Panc1 (cell line): ENCODE measurements around the gene GPR137C. TPM values are rescaled to one million over a fixed set of nuclear protein-coding genes. Genes with fewer than 3 reads are reported as not detected.

ENCODE experiments used
- ATAC-seq: fragments of 200-7000 bp; cut with Tn5 transposase; 2 replicates; pipeline ENCODE4 v1.9.1; 2020; ENCODE audit warnings: mild to moderate bottlenecking, moderate library complexity
- BruUV-seq: library from RNA; stranded (reverse); fragments of 400-500 nt; replicated peaks from 2 replicates; lab custom pipeline; 2021; lab: Mats Ljungman, UMichigan
- CTCF ChIA-PET: fragments of 300-600 bp; sonication (Branson Sonifier 250); formaldehyde crosslinking; loops from one replicate; lab custom pipeline; 2022; ENCODE audit warnings: antibody characterized with exemption; lab: Charles Lee
- POLR2A ChIA-PET: fragments of 300-600 bp; sonication (Branson Sonifier 250); formaldehyde crosslinking; loops from one replicate; lab custom pipeline; 2022; ENCODE audit warnings: antibody characterized with exemption; lab: Charles Lee
- DNase-seq: peaks from one replicate; pipeline ENCODE4 v3.0.0-alpha.2; 2010; ENCODE audit warnings: low read depth, low spot score
- H3K27ac ChIP-seq: 2 replicates; pipeline ENCODE4 v1.5.1; 2011; ENCODE audit warnings: mild to moderate bottlenecking, low read length, inconsistent platforms
- H3K27me3 ChIP-seq: fragments of 200-500 bp; sonication (Bioruptor generic); 2 replicates; pipeline ENCODE4 v1.6.0; 2014; ENCODE audit warnings: low read length, inconsistent platforms; ENCODE audit not compliant: control insufficient read depth, insufficient read depth
- H3K36me3 ChIP-seq: fragments of 200-500 bp; sonication (Bioruptor generic); 2 replicates; pipeline ENCODE4 v1.5.1; 2014; ENCODE audit warnings: inconsistent platforms, mild to moderate bottlenecking, low read length, moderate library complexity; ENCODE audit not compliant: control insufficient read depth, insufficient read depth
- H3K4me1 ChIP-seq: 2 replicates; pipeline ENCODE4 v1.5.1; 2011; ENCODE audit warnings: inconsistent platforms, mild to moderate bottlenecking, low read length, moderate library complexity; ENCODE audit not compliant: control insufficient read depth, insufficient read depth
- H3K4me3 ChIP-seq, 2 experiments: 2 replicates each; pipeline ENCODE4 v1.5.1; 2011 to 2012; ENCODE audit warnings: low read depth in 2 of 2, low read length in 2 of 2, mild to moderate bottlenecking in 2 of 2, inconsistent platforms in 1 of 2, moderate library complexity in 1 of 2
- H3K9me3 ChIP-seq: fragments of 200-500 bp; sonication (Bioruptor generic); 2 replicates; pipeline ENCODE4 v1.5.1; 2014; ENCODE audit warnings: low read depth, mild to moderate bottlenecking, inconsistent platforms, low read length, moderate library complexity; ENCODE audit not compliant: control insufficient read depth, insufficient read depth
- CTCF ChIP-seq: fragments of 450-650 bp; IDR thresholded peaks from 2 replicates; pipeline ENCODE4 v1.5.1; 2017; ENCODE audit warnings: mild to moderate bottlenecking
- POLR2AphosphoS5 ChIP-seq: IDR thresholded peaks from 2 replicates; pipeline ENCODE4 v1.6.1; 2012; ENCODE audit warnings: mild to moderate bottlenecking, low read depth, low read length, moderate library complexity
- REST ChIP-seq, 2 experiments: IDR thresholded peaks; 2 replicates each; pipeline ENCODE4 v1.6.1; 2011 to 2012; ENCODE audit warnings: low read depth in 2 of 2, control low read depth in 1 of 2, low read length in 1 of 2, mild to moderate bottlenecking in 1 of 2, moderate library complexity in 1 of 2; ENCODE audit not compliant: insufficient read depth in 1 of 2
- SIN3A ChIP-seq: IDR thresholded peaks from 2 replicates; pipeline ENCODE4 v1.6.1; 2012; ENCODE audit warnings: low read depth, mild to moderate bottlenecking, low read length, moderate library complexity, borderline replicate concordance; ENCODE audit not compliant: insufficient read depth
- TCF7L2 ChIP-seq: IDR thresholded peaks from 2 replicates; pipeline ENCODE4 v1.6.1; 2011; ENCODE audit warnings: mild to moderate bottlenecking, low read depth, low read length, inconsistent platforms
- in situ Hi-C: cut with HindIII; loops from 2 replicates; pipeline ENCODE4 v1.10.0; 2016; ENCODE audit warnings: low sequenced_read_pairs, low pct_unique_long_range_greater_than_20kb
- intact Hi-C: fragments of 100-400 bp; cut with micrococcal nuclease; formaldehyde crosslinking; loops from one replicate; pipeline ENCODE4 v1.10.0; 2022; ENCODE audit not compliant: unreplicated experiment
- total RNA-seq: library from RNA; stranded (reverse); gene quantifications from one replicate; pipeline ENCODE4 v1.2.1, GENCODE V29; 2021; ENCODE audit not compliant: unreplicated experiment

GPR137C gene
- total RNA-seq, 1 experiment from 2014 or later: 2.7 TPM

DNA sequence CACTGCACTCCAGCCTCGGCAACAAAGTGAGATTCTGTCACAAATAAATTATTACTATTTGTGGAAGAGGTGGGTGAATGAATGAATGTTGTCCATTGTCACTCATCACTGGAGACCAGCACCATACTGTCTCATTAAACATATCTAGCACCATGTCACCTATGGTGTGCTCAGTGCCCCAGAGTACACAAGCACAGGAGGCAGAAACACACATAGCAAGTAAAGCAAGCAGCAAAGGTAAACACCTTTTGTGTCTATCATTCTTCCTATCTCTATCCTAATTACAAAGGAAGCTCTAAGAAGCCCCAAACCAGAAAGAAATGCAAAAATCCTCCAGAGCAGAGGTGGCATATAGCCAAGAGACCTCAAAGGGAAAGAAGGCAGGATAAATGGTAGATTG lies 133.5 kb downstream of the GPR137C start:
- BruUV-seq: no TSS peak
- in situ Hi-C loops: no loop called here
- ATAC-seq: no peak
- CTCF ChIA-PET: no interaction called here
- no peak overlapping the region for H3K4me3 ChIP-seq
- H3K9me3 ChIP-seq: no peaks in the 10 kb centered on the region
- H3K27ac ChIP-seq: no peak overlapping the region
- H3K4me1 ChIP-seq: peaks cover 4% of the 10 kb centered on the region
- no peaks in the 10 kb centered on the region for H3K27me3 ChIP-seq
- intact Hi-C loops: no loop called here
- POLR2A ChIA-PET: no interaction called here
- no peaks in the 10 kb centered on the region for H3K36me3 ChIP-seq
- DNase-seq: no peak
- TF ChIP-seq SIN3A (no peak), POLR2AphosphoS5 (no peak), REST (IDR thresholded peaks at IDR 0.05; ENCODE audit: insufficient read depth in 1 of 2, low read depth in 2 of 2, low read length in 1 of 2) (no peak), TCF7L2 (no peak), CTCF (no peak)

Other genes with a start within 250 kb of the GPR137C start
- 0.41 TPM for gene PTGER2, start 238.5 kb upstream of the GPR137C start, total RNA-seq
- 4.9 TPM for gene TXNDC16, start 331 bp upstream of the GPR137C start, total RNA-seq
- gene ERO1A, start 142.7 kb downstream of the GPR137C start, total RNA-seq: 83.3 TPM
- 62.1 TPM for gene PSMC6, start 154.4 kb downstream of the GPR137C start, total RNA-seq
- 20.6 TPM for gene STYX, start 177.3 kb downstream of the GPR137C start, total RNA-seq
- gene GNPNAT1, start 238.8 kb downstream of the GPR137C start, total RNA-seq: 22.2 TPM